Measurements from ENCODE around the gene TEK.

GRCh38 chr9:27090231-27090630, 18.8 kb upstream of the TEK start:
- TF ChIP-seq CTCF (conservative IDR thresholded peaks at IDR 0.05) (no peak), EZH2 (IDR thresholded peaks at IDR 0.05; ENCODE audit: low read depth) (no peak)

Data from PC-9 (cell line).